ENCODE measurements around the gene GTF2F1. TPM values are rescaled to one million over a fixed set of nuclear protein-coding genes. Genes with fewer than 3 reads are reported as not detected.

Gene GTF2F1
- total and polyA plus RNA-seq, 10 of the 15 experiments (the other 5 are each of a cell fraction or from before 2014, with no cell fraction given): 4.5 to 61.7 (median 48.5) TPM

DNA sequence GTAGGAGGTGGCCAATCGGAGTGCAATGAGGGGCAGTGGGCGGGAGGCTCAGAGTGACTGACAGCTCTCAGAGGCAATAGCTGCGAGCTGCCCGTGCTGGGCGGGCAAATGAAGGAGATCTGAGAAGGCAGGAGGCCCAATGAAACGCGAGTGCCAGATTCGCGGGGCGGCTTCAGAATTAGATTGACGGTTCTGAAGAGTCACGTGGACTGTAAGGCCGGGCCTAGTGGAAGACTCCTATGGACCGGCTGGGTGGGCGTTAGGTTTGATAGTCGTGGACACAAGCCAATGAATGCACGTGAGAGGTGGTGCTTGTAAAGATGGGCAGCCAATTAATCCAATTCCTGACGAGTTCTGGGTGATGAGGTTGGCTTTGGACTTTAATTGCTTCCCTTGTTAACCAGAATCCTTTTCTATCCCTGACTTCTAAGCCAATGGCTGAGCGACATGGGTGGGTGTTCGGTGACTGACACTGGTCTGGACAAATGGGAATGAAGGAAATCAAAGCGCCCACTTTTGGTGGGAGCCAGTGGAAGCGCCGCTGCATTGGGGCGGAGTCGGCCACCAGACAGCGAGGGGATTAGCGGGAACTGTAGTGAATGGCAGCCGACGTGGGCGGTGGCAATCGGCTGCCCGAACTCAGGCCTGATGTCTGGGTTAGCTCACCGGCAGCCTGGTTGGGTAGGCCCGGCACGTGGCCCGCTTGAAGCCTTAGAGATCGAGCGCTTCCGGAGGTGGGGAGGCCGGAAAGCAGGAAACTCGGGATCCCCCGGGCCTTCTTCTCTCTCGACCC lies 32.2 kb upstream of the GTF2F1 start (continued):
- TF ChIP-seq, protein P1, sequence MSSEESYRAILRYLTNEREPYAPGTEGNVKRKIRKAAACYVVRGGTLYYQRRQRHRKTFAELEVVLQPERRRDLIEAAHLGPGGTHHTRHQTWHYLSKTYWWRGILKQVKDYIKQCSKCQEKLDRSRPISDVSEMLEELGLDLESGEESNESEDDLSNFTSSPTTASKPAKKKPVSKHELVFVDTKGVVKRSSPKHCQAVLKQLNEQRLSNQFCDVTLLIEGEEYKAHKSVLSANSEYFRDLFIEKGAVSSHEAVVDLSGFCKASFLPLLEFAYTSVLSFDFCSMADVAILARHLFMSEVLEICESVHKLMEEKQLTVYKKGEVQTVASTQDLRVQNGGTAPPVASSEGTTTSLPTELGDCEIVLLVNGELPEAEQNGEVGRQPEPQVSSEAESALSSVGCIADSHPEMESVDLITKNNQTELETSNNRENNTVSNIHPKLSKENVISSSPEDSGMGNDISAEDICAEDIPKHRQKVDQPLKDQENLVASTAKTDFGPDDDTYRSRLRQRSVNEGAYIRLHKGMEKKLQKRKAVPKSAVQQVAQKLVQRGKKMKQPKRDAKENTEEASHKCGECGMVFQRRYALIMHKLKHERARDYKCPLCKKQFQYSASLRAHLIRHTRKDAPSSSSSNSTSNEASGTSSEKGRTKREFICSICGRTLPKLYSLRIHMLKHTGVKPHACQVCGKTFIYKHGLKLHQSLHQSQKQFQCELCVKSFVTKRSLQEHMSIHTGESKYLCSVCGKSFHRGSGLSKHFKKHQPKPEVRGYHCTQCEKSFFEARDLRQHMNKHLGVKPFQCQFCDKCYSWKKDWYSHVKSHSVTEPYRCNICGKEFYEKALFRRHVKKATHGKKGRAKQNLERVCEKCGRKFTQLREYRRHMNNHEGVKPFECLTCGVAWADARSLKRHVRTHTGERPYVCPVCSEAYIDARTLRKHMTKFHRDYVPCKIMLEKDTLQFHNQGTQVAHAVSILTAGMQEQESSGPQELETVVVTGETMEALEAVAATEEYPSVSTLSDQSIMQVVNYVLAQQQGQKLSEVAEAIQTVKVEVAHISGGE (CRISPR knock-in tag; IDR thresholded peaks at IDR 0.05): no peak
- TF ChIP-seq ZBED1 (IDR thresholded peaks at IDR 0.05; ENCODE audit: borderline replicate concordance) (no peak), SRF (IDR thresholded peaks at IDR 0.05; ENCODE audit: low read depth in 2 of 2, low read length in 2 of 2) (peak in 1 of 2 experiments; percentile 66; a peak in 2 of 4 replicates), SIN3A (IDR thresholded peaks at IDR 0.05; ENCODE audit: low read depth, low read length) (no peak), NFYB (IDR thresholded peaks at IDR 0.05; ENCODE audit: insufficient read depth, low read depth, low read length) (peak; percentile 97), HDAC2 (IDR thresholded peaks at IDR 0.05) (0 out of 2 replicates have a peak, but pooled peaks have one; percentile 63), MEF2A (IDR thresholded peaks at IDR 0.05; ENCODE audit: insufficient read depth, low read depth, low read length) (no peak), GABPA (IDR thresholded peaks at IDR 0.05; ENCODE audit: low read depth) (peak; percentile 81), TARDBP (IDR thresholded peaks at IDR 0.05; ENCODE audit: borderline replicate concordance) (peak; percentile 78; the same call in 1 of the 2 replicates), YY1 (IDR thresholded peaks at IDR 0.05; ENCODE audit: low read depth, low read length) (peak; percentile 74), NBN (IDR thresholded peaks at IDR 0.05) (peak; percentile 3; the same call in 1 of the 2 replicates), NFYA (IDR thresholded peaks at IDR 0.05; ENCODE audit: borderline replicate concordance, low read depth, low read length) (peak; percentile 94), ESRRA (IDR thresholded peaks at IDR 0.05; ENCODE audit: low read length) (peak; percentile 72; the same call in 1 of the 2 replicates), SMAD5 (IDR thresholded peaks at IDR 0.05; ENCODE audit: low read depth) (no peak)
- TF ChIP-seq, protein P2, sequence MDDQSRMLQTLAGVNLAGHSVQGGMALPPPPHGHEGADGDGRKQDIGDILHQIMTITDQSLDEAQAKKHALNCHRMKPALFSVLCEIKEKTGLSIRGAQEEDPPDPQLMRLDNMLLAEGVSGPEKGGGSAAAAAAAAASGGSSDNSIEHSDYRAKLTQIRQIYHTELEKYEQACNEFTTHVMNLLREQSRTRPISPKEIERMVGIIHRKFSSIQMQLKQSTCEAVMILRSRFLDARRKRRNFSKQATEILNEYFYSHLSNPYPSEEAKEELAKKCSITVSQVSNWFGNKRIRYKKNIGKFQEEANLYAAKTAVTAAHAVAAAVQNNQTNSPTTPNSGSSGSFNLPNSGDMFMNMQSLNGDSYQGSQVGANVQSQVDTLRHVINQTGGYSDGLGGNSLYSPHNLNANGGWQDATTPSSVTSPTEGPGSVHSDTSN (IDR thresholded peaks at IDR 0.05; ENCODE audit: insufficient replicate concordance, low read depth, low read length): peak; percentile 94
- TF ChIP-seq, protein P3, sequence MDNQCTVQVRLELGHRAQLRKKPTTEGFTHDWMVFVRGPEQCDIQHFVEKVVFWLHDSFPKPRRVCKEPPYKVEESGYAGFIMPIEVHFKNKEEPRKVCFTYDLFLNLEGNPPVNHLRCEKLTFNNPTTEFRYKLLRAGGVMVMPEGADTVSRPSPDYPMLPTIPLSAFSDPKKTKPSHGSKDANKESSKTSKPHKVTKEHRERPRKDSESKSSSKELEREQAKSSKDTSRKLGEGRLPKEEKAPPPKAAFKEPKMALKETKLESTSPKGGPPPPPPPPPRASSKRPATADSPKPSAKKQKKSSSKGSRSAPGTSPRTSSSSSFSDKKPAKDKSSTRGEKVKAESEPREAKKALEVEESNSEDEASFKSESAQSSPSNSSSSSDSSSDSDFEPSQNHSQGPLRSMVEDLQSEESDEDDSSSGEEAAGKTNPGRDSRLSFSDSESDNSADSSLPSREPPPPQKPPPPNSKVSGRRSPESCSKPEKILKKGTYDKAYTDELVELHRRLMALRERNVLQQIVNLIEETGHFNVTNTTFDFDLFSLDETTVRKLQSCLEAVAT (IDR thresholded peaks at IDR 0.05): peak; percentile 99; the same call in 1 of the 2 replicates
- TF ChIP-seq, protein P4, sequence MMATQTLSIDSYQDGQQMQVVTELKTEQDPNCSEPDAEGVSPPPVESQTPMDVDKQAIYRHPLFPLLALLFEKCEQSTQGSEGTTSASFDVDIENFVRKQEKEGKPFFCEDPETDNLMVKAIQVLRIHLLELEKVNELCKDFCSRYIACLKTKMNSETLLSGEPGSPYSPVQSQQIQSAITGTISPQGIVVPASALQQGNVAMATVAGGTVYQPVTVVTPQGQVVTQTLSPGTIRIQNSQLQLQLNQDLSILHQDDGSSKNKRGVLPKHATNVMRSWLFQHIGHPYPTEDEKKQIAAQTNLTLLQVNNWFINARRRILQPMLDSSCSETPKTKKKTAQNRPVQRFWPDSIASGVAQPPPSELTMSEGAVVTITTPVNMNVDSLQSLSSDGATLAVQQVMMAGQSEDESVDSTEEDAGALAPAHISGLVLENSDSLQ (IDR thresholded peaks at IDR 0.05): peak; percentile 100
- TF ChIP-seq, protein P5, sequence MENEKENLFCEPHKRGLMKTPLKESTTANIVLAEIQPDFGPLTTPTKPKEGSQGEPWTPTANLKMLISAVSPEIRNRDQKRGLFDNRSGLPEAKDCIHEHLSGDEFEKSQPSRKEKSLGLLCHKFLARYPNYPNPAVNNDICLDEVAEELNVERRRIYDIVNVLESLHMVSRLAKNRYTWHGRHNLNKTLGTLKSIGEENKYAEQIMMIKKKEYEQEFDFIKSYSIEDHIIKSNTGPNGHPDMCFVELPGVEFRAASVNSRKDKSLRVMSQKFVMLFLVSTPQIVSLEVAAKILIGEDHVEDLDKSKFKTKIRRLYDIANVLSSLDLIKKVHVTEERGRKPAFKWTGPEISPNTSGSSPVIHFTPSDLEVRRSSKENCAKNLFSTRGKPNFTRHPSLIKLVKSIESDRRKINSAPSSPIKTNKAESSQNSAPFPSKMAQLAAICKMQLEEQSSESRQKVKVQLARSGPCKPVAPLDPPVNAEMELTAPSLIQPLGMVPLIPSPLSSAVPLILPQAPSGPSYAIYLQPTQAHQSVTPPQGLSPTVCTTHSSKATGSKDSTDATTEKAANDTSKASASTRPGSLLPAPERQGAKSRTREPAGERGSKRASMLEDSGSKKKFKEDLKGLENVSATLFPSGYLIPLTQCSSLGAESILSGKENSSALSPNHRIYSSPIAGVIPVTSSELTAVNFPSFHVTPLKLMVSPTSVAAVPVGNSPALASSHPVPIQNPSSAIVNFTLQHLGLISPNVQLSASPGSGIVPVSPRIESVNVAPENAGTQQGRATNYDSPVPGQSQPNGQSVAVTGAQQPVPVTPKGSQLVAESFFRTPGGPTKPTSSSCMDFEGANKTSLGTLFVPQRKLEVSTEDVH (IDR thresholded peaks at IDR 0.05; ENCODE audit: low read depth, partially characterized antibody): no peak
